Measurements from ENCODE around the gene CLEC2L.

DNA sequence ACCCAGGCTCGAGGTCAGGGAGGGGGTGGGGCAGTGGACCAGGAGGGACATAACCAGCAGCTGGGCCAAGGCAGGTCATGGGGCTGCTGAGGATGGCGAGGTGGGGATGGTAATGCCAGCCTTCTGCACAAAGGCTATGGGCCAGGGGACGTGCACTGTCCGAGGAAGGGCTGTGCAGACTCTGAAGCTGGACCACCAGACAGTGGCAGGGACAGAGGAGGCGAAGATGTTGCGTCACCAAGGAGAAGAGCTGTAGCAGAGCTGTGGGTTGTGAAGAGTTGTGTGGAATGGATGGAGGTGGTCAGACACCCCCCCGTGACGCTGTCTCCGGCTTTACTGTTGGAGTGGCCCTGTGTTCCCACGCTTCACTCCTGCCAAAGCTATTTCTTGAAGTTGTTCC lies 1.8 kb downstream of the CLEC2L start:
- TF ChIP-seq, protein P1, sequence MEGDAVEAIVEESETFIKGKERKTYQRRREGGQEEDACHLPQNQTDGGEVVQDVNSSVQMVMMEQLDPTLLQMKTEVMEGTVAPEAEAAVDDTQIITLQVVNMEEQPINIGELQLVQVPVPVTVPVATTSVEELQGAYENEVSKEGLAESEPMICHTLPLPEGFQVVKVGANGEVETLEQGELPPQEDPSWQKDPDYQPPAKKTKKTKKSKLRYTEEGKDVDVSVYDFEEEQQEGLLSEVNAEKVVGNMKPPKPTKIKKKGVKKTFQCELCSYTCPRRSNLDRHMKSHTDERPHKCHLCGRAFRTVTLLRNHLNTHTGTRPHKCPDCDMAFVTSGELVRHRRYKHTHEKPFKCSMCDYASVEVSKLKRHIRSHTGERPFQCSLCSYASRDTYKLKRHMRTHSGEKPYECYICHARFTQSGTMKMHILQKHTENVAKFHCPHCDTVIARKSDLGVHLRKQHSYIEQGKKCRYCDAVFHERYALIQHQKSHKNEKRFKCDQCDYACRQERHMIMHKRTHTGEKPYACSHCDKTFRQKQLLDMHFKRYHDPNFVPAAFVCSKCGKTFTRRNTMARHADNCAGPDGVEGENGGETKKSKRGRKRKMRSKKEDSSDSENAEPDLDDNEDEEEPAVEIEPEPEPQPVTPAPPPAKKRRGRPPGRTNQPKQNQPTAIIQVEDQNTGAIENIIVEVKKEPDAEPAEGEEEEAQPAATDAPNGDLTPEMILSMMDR (IDR thresholded peaks at IDR 0.05): no peak
- no peak for TF ChIP-seq POLR2A (IDR thresholded peaks at IDR 0.05)

Data from tibial nerve (tissue), 3 donors.